Measurements from ENCODE around the gene RAMAC.
"Not testable (repeated sequence)": the region's sequence is repeated elsewhere in the genome, so short reads cannot be mapped to it uniquely, and the experiment has no call there.

RAMAC gene

DNA sequence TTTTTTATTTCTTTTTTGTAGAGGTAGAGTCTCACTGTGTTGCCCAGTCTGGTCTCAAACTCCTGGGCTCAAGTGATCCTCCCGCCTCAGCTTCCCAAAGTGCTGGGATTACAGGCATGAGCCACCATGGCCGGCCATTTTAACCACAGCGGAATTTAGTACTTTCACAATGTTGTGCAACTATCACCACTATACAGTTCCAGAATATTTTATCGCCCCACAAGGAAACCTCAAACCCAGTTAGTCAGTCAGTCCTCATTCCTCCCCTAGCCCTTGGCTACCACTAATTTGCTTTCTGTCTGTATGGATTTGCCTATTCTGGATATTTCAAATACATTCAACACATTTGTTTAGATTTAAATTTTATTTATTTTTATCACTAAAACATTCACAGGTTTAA is 17.9 kb upstream of the RAMAC start:
- no peak for DNase-seq (ENCODE audit: low read depth)

DNA sequence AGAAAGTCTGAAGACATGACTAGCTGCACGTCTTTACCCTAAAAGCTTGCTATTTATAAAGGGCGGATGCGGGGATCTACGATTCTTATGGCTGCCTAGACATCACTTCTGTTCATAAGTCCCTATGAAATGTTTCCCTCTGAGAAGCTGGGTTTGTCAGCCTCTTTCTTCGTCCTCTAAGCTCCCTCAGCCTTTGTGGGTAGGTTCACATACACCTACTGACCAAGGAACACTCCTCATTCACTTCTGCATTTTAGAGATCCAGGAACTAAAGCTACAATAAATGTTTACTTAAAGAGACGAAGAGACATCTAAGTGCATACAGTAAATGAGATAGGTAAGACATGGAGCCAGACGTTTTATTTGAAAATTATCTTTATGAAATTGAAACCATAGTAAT is 16.7 kb upstream of the RAMAC start:
- no peak for DNase-seq (ENCODE audit: low read depth)

DNA sequence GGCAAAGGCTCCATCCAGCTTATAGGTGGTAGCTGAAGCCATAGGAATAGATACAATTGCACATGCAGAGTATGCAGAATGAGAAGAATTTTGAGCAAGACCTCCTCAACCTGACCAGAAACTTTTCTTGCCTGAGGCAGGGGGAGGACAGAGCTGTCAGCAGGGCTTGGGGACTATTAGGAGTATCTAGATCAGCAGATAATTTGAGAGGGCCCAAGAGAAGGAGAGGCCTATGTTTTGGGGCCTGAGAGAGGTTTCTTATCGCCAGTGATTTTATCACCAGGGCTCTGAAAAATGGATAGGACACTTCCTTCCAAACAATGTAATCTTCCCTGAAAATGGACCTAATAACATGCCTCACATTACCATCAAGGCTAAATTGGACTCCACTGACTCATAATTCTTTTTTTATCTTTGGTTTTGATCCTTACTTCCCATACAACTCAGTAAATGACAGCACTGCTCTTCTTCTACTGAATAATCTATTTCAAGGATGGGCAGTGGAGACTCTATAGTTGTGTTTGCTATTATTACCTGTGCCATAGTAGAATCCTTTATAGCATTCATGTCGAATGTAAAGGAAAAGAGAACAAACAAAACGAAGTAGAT is 15.8 kb upstream of the RAMAC start:
- no peak for DNase-seq (ENCODE audit: low read depth)

DNA sequence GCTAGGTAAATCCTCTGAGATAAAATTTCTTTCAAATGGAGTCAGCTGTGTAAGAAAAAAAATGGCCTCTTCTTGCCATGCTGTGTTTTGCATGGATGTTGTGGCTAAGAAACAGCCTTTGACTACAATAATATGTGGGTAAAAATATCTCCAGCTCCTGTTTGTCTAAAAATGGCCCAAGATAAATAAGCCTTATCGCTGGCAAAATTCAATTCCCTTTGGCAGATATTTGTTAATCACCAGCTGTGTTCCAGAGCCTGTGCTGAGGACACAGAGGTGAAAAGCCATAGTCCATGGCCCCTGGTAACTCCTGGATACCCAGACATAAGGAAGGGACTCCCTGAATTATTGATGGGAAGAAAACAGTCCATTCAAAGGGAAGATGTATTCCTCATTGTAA is 15.3 kb upstream of the RAMAC start:
- no peak for DNase-seq (ENCODE audit: low read depth)

DNA sequence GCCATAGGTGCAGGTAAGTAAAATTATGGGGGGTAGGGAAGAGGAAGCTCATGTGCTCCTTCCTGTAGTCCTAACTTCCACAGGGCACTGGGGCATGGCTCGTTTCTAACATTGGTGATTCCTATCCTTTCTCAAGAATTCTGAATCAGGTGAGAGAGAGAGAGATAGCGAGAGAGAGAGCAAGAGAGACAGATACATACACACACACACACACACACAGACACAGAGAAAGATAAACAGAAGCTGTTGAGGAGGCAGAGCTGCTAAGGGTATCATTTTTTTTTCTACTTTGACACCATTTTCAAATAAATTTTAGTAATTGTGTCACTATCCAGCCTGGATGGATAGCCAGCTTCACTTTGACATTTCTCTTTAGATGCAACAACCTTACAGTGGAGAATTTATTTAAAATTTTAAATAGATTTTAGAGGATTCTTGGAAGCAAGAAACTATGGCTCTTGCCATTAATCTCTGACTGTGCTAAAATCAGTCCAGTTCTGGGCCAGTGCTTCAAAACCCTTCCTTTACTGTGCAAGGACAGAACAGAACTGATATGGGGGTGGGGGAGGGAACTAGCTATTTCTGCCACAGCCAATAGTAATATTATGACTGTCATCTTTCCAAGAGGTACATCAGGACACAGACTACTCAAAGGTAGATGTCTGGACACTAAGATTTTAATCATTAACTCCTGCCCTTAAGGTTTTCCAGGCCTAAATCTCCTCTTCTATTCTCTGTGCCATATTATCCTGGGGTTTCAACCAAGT is 14.6 kb upstream of the RAMAC start:
- DNase-seq (ENCODE audit: low read depth) = no peak

DNA sequence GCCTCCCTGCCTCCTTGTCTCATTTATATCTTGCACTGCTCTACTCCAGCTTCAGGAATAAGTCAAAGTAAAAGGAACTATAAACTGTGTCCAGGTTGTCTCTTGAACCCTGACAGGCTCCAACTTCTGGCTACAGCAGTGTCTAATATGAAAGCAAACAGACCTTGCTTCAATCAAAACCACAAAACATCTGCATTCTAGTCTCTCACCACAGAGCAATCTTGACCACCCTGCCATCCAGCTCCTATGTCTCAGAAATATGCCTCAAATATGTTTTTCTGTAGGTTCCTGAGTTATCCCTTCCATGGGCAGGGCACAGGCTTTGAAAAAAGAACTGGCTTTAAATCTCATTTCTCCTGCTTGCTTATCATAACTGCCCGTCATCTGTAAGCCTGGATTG is 13.0 kb upstream of the RAMAC start:
- no peak for DNase-seq (ENCODE audit: low read depth)

DNA sequence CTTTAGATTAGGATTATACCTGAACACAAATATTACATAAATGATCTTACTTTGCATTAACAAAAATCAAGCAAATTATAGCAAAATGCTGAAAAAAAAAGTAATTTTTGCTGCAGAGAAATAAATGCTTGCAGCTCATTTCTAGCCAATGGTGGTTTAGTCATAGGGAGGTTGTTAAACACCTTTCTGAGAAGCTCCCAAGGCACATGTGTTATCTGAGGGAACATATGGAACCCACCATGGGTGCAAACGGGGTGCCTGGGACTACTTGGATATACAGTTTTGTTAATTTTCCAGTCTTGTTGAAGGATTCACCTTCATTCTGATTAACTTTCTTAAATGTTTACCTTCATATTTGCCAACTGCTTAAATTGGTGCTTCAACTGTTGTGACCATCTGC is 8.9 kb upstream of the RAMAC start:
- DNase-seq (ENCODE audit: low read depth) = no peak

DNA sequence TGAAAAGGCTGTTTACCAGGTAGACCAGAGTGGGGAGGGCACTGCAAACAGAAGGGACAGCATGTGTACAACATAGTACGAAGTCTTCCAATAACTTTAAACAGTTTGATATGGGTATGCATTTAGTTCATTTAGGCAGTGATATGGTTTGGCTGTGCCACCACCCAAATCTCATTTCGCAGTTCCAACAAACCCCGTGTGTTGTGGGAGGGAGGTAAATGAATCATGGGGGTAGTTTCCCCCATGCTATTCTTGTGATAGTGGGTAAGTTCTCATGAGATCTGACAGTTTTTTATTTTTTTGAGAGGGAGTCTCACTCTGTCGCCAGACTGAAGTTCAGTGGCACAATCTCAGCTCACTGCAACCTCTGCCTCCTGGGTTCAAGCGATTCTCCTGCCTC is 7.6 kb upstream of the RAMAC start:
- DNase-seq (ENCODE audit: low read depth) = no peak

DNA sequence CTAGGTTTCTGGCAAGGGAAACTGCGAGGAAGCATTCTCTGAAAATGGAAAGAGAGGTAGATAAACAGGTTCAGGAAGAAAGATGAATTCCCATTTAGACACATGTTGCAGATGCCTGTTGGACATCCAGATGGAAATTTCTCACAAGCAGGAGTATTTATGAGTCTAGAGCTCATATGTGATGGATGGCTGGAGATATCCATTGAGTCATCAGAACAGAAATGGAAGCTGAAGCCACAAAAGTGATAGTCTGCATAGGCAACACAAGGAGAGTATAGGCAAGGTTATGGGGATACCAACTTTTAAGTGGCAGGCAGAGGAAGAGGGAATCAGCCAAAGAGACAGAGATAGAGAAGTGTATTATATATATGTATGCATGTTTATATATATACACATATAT is 6.3 kb upstream of the RAMAC start:
- no peak for DNase-seq (ENCODE audit: low read depth)

DNA sequence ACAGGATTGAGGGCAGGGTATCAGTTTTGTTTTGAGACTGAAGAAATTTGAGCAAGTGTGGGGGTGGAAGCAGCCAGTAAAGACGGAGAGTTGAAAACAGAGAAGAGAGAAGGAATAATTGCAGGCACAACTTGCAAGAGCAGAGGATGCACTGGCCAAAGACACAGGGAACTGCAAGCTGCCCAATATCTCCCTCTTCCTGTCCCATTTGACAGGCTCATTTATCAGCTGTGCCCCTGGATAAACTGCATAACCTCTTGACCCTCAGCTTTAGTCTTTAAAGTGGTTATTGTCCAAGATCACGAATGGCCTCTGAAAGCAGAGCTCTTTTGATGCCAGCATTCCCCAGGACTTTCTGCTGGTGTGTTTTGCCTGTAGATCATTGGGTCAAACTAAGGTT is 5.0 kb upstream of the RAMAC start:
- no peak for DNase-seq (ENCODE audit: low read depth)

DNA sequence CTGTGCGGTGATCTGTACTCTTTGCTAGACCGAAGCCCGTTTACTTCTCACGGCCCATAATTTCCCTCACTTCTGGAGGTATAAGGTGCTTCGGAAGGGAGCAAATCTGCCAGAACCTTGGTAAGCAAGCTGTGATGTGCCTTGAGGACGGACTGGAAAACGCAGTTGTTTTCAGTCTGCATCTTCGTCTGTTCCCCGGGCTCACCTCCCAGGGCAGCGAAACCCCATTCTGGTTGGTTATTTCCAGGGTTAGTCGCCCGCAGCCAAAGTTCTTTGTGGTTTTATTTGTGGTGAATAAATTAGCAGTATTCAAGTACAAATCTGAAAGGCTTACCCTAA is 401 bp downstream of the RAMAC start:
- DNase-seq (ENCODE audit: low read depth) = no peak

DNA sequence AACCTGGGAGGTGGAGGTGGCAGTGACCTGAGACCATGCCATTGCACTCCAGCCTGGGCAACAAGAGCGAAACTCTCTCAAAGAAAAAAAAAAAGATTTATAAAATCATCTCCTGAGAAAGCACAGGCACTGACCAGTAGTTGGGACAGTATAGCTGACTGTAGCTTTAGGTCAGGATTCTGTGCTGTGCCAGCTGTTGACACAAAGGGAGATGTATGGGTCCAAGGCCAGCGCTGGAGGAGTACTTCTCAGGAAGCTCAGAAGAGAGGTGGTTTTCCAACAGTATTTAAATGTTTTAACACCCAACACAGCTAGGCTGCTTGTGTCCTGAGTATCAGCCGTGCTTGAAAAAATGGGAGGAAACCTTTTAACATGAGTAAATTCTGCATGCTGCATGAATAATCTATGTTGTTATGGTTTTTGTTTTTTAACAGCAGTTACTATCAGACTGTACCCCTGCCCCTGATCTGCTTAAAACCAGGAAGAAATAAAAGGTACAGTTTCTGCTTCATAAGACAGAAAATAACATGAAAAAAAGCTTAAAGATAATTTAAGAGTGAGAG is 6.5 kb downstream of the RAMAC start:
- DNase-seq (ENCODE audit: low read depth) = no peak

DNA sequence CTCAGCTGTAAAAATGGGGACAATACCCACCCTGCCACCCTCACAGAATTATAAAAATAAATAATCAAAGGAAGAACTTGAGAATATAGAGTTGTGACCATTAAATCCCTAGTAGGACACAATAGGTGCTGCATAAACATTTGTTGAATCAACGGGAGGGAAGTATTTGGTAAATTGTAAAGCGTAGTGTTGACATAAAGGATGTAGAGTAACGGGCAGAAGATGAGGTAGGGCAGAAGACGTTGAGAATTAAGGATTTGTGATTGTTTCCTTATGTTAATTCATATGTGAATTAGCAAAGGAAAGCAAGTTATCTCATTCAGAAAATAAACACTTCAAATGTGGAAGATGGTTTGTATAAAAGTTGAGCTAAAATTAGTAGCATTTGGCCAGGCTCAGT is 7.1 kb downstream of the RAMAC start:
- DNase-seq (ENCODE audit: low read depth) = no peak

DNA sequence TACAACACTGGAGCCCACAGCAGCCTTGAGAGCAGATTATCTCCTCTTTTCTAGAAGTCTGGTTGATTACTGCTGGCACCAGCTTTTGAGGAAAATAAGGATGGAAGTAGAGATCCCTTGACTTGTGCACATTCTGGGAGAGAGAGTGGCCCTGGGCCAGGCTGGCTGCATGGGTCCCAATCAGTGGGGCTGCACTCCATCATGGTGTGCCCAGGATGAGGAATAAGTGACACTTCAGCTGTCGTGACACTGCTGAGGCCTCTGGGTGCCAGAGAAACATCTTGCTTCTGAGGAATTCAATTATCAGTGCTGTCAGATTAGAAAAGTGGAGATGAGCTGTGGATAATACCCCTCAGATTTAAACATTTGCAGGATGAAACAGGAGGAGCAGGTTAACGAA is 9.1 kb downstream of the RAMAC start:
- DNase-seq (ENCODE audit: low read depth) = no peak

DNA sequence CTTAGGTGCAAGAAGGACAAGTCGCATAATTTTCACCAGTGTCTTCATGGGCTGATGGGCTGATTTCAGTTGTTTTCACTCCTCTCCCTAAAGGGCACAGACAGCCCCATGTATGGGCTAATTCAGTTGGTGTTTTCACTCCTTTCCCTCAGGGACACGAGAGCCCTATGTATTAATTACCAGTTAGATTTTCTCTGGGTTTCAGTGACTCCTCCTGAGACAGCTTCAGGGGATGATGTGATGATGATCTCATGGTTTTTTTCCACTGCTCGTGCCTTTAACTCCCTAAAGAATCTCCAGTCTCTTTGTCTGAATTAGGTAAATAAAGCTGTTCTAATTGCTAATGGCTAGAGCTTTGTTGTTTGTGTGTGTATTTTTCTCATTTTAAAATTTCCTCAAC is 9.9 kb downstream of the RAMAC start:
- DNase-seq (ENCODE audit: low read depth) = no peak

DNA sequence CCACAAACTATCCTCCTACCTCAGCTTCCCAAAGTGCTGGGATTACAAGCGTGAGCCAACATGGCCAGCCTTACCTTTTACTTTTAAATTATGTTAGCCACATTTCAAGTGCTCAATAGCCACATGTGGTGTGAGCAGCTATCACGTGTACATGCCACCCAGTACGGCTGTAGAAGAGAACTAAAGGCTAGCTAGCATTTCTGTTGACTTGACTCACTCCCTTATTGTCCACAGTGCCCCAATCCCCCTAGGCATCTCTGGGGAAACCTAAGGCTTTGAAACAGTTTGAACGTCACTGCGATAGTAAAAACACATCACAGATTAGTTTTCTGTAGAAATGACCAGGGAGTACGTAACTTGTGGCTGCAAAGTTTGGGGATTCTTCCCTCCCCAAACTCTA is 13.4 kb downstream of the RAMAC start:
- DNase-seq (ENCODE audit: low read depth) = no peak

DNA sequence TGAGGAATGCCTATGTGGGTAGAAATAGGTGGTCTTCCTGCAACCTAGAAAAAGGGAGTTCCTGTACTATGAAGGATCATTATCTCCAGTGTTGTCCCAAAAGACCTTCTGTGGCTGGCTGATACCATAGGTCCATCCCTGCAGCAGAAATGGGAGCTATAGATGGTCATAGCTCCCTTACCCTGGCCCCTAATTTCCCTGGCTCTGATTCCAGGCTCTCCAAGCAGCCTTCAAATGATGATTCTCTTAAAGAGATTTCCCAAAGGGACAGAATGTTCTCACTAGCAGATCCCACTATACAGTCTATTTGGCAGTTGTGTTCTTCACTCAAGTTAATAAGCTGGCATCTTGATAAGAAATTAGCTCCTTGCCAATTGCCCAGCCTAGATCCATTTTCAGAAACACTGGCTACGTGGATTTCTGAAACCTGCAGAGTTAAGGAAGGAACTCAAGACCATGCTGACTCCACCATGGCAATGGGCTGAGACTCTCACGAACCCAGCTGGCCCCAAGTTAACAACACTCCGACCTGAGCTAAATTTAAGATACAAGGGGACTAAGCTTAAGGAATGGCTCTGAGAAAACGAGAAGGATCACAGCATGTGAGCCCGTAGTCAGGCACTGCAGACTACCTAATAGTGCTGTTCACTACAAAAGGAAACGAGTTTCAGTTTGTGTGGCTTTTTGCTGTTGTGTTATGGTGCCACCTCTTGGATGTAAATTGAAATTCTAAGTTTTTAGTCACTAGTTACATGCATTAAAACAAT is 14.1 kb downstream of the RAMAC start:
- no peak for DNase-seq (ENCODE audit: low read depth)

DNA sequence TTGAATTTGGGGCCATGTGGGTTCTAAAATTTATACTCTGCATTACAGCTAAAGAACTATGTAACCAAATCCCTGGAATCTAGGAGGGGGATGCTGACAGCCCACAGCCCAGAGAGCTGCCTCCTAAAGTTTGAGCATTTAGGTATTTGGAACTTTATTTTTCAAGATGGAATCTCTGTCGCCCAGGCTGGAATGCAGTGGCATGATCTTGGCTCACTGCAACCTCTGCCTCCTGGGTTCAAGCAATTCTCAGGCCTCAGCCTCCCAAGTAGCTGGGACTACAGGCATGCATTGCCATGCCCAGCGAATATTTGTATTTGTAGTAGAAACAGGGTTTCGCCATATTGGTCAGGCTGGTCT is 14.6 kb downstream of the RAMAC start:
- not testable (repeated sequence) for DNase-seq (ENCODE audit: low read depth)

DNA sequence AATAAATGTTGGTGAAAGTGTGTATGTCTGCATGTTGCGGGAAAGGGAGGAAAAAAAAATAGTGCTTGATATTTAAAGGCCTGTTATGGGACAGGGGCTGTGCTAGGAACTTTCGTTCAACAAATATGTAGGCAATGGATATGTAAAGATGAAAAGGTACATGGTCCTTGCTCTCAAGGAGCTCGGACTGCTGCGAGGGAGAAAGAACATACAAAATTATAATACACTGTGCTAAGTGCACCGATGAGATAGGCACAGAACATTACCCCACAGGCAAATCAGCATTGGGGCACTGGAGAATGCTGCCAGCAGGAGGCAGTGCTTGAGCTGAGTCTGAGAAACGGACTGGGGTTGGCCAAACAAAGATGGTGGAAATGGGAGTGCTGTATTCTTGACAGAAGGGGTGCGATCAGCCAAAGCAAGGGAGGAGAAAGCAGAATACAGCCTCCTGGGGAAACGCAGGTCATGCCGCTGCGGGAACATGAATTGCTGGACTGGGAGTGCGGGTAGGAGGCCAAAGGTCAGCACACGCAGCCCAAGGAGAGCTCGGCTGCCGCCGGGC is 24.8 kb downstream of the RAMAC start:
- peak; percentile 74 for DNase-seq (ENCODE audit: low read depth)

DNA sequence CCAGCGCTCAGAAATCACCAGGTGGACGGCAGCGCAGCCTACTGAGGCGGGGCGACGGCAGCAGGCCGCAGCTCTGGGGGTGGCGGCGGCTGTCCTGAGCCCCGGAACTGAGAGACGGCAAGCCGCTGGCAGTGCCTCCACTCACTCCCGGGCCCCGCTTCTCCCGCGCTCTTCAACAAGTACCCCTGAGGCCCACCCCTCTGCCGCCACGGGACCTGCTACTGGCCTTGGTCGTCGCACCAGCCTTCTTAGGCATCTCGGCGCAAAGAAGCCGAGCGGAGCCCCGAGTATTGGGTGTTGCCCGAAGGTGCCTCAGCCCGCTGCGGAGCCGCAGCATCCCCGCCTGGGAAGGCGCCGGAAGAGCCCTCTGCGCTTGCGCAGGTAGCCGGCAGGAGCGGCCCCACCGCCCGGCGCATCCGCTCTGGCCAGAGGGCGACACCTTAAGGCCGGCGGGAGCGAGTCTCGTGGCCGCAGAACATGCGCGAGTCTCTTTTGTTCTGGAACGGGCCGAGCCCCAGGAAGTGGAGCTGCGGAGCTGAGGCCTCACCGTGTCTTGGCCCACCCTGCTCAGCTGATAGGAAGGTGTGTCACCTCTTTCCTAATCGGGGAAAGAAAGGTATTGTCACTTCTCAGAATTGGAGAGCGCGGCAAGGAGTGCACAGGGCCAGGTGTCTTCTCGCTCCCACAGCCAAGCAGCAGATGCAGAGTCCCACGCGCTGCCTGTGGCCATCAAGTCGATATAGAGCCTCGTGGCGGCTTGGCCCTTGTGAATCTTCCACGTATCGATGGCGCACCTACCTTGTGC is 25.5 kb downstream of the RAMAC start, which contains the start of gene C15orf40:
Gene C15orf40, minus strand, starts transcription at position 369 of the 805 bp plus-strand sequence. Its CDS starts 32 bp downstream, at position 337.
- DNase-seq (ENCODE audit: low read depth) = peak; percentile 84

DNA sequence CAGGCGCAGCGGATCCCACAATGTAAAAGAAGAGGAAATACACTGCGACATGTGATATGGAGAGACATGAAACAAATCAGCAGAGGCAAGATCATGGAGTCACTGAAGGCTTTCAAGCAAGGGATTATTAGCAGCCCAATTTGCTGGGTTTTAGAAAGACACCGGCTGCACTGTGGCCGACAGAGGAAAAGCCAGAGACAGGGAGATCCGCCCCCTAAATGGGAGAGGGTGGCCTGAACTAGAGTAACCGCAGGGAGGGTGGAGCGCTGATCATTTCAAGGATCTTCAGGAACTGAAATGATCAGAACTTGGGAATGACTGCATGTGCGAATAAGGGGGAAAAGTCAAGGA is 26.0 kb downstream of the RAMAC start:
- DNase-seq (ENCODE audit: low read depth) = no peak

DNA sequence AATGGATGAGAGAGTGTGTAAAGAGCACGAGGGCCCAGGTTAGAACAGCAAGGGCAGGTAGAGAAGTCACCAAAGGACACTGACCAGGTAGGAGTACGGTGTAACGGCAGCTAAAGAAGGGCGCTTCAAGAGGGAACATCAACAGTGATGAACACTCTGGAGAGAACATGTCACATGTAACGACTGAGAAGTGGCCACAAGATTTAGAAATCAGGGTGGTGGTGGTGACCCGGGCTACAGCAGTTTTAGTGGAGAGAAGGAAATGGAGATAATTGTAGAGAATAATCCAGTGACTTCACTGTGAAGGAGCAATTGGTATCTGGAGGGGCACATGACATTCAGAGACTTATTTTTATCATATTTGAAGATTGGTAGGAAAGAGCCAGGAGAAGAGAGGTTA is 26.6 kb downstream of the RAMAC start:
- no peak for DNase-seq (ENCODE audit: low read depth)

Data from activated T-cell treated with anti-CD3 and anti-CD28 coated beads for 48 hours (primary cell).